Dendritic cell treated with granulocyte-macrophage colony-stimulating factor and Interleukin-4, amounts not matched to agents 40 ng/mL and 50 ng/mL, for 4 days (primary cell): ENCODE measurements around the gene UMODL1.
A peak's percentile ranks its signal among the peaks of the same experiment; 100 is the strongest.
"Not testable (repeated sequence)": the region's sequence is repeated elsewhere in the genome, so short reads cannot be mapped to it uniquely, and the experiment has no call there.

ENCODE experiments used
- H3K27ac Mint-ChIP-seq: one replicate; pipeline ENCODE4 v1.8.0; 2022; ENCODE audit warnings: mild to moderate bottlenecking, mixed read lengths
- H3K27me3 Mint-ChIP-seq: one replicate; pipeline ENCODE4 v1.8.0; 2022; ENCODE audit warnings: mild to moderate bottlenecking, mixed read lengths
- H3K36me3 Mint-ChIP-seq: one replicate; pipeline ENCODE4 v1.8.0; 2022; ENCODE audit warnings: low read depth, mixed read lengths
- H3K4me1 Mint-ChIP-seq: one replicate; pipeline ENCODE4 v1.8.0; 2022; ENCODE audit warnings: low read depth, mixed read lengths
- H3K4me3 Mint-ChIP-seq: one replicate; pipeline ENCODE4 v1.8.0; 2022; ENCODE audit warnings: mild to moderate bottlenecking, moderate library complexity, mixed read lengths
- H3K9me3 Mint-ChIP-seq: one replicate; pipeline ENCODE4 v1.8.0; 2022; ENCODE audit warnings: mixed read lengths
- intact Hi-C: fragments of 100-400 bp; cut with micrococcal nuclease; formaldehyde crosslinking; loops from one replicate; pipeline ENCODE4 v1.15.0; 2022

UMODL1 gene

GRCh38 chr21:42179316-42179715, 108.2 kb downstream of the UMODL1 start:
- H3K36me3 Mint-ChIP-seq = no peaks in the 10 kb centered on the region
- H3K9me3 Mint-ChIP-seq = no peaks in the 10 kb centered on the region
- intact Hi-C loops = no loop called here
- no peak overlapping the region for H3K4me3 Mint-ChIP-seq
- no peak overlapping the region for H3K27ac Mint-ChIP-seq
- peaks cover 12% of the 10 kb centered on the region for H3K27me3 Mint-ChIP-seq
- no peaks in the 10 kb centered on the region for H3K4me1 Mint-ChIP-seq

- intact Hi-C loops, H3K4me3 Mint-ChIP-seq, H3K9me3 Mint-ChIP-seq, H3K4me1 Mint-ChIP-seq, H3K27ac Mint-ChIP-seq, H3K36me3 Mint-ChIP-seq: not testable (repeated sequence)
- peaks cover 12% of the 10 kb centered on the region for H3K27me3 Mint-ChIP-seq
Measured at GRCh38 chr21:42180001-42180400, 108.9 kb downstream of the UMODL1 start.

- intact Hi-C loops = no loop called here
- Mint-ChIP-seq H3K27ac (no peak overlapping the region), H3K4me3 (no peak overlapping the region), H3K4me1 (peaks cover 24% of the 10 kb centered on the region), H3K27me3 (peaks cover 1% of the 10 kb centered on the region), H3K36me3 (no peaks in the 10 kb centered on the region), H3K9me3 (no peaks in the 10 kb centered on the region)
Measured at GRCh38 chr21:42182713-42183371, 111.7 kb downstream of the UMODL1 start.

GRCh38 chr21:42183374-42184266, 112.5 kb downstream of the UMODL1 start:
- H3K4me3 Mint-ChIP-seq = no peak overlapping the region
- no peak overlapping the region for H3K27ac Mint-ChIP-seq
- no peaks in the 10 kb centered on the region for H3K9me3 Mint-ChIP-seq
- H3K27me3 Mint-ChIP-seq = no peaks in the 10 kb centered on the region
- H3K4me1 Mint-ChIP-seq = peaks cover 32% of the 10 kb centered on the region
- intact Hi-C loops = no loop called here
- no peaks in the 10 kb centered on the region for H3K36me3 Mint-ChIP-seq

- Mint-ChIP-seq H3K4me3 (no peak overlapping the region), H3K9me3 (no peaks in the 10 kb centered on the region), H3K27me3 (peaks cover under 1% of the 10 kb centered on the region), H3K36me3 (no peaks in the 10 kb centered on the region), H3K27ac (peak overlapping the region; percentile 86), H3K4me1 (peaks cover 53% of the 10 kb centered on the region)
- intact Hi-C loops = no loop called here
Measured at GRCh38 chr21:42186591-42186990, 115.5 kb downstream of the UMODL1 start.

- H3K36me3 Mint-ChIP-seq = no peaks in the 10 kb centered on the region
- H3K4me3 Mint-ChIP-seq = no peak overlapping the region
- H3K4me1 Mint-ChIP-seq = peaks cover 68% of the 10 kb centered on the region
- peaks cover 12% of the 10 kb centered on the region for H3K27me3 Mint-ChIP-seq
- H3K27ac Mint-ChIP-seq = peak overlapping the region; percentile 86
- no peaks in the 10 kb centered on the region for H3K9me3 Mint-ChIP-seq
- intact Hi-C loops = no loop called here
Measured at GRCh38 chr21:42187976-42188653, 117.0 kb downstream of the UMODL1 start.

- Mint-ChIP-seq H3K27ac (peak overlapping the region; percentile 86), H3K9me3 (no peaks in the 10 kb centered on the region), H3K4me1 (peaks cover 74% of the 10 kb centered on the region), H3K4me3 (no peak overlapping the region), H3K36me3 (no peaks in the 10 kb centered on the region), H3K27me3 (peaks cover 15% of the 10 kb centered on the region)
- intact Hi-C loops = no loop called here
Measured at GRCh38 chr21:42188663-42189062, 117.5 kb downstream of the UMODL1 start.

GRCh38 chr21:42189431-42189830, 118.3 kb downstream of the UMODL1 start:
- H3K27ac Mint-ChIP-seq = peak overlapping the region; percentile 86
- intact Hi-C loops = no loop called here
- H3K36me3 Mint-ChIP-seq = no peaks in the 10 kb centered on the region
- H3K9me3 Mint-ChIP-seq = no peaks in the 10 kb centered on the region
- peaks cover 15% of the 10 kb centered on the region for H3K27me3 Mint-ChIP-seq
- H3K4me3 Mint-ChIP-seq = no peak overlapping the region
- peaks cover 80% of the 10 kb centered on the region for H3K4me1 Mint-ChIP-seq

GRCh38 chr21:42189860-42190485, 118.9 kb downstream of the UMODL1 start:
- H3K9me3 Mint-ChIP-seq = no peaks in the 10 kb centered on the region
- peaks cover 86% of the 10 kb centered on the region for H3K4me1 Mint-ChIP-seq
- H3K27me3 Mint-ChIP-seq = peaks cover 15% of the 10 kb centered on the region
- intact Hi-C loops = no loop called here
- H3K36me3 Mint-ChIP-seq = no peaks in the 10 kb centered on the region
- H3K4me3 Mint-ChIP-seq = no peak overlapping the region
- peak overlapping the region; percentile 86 for H3K27ac Mint-ChIP-seq

- intact Hi-C loops = no loop called here
- Mint-ChIP-seq H3K27me3 (peaks cover 15% of the 10 kb centered on the region), H3K4me1 (peaks cover 90% of the 10 kb centered on the region), H3K27ac (peak overlapping the region; percentile 86), H3K36me3 (no peaks in the 10 kb centered on the region), H3K9me3 (no peaks in the 10 kb centered on the region), H3K4me3 (no peak overlapping the region)
Measured at GRCh38 chr21:42190486-42190863, 119.4 kb downstream of the UMODL1 start.

GRCh38 chr21:42191064-42191463, 119.9 kb downstream of the UMODL1 start:
- peaks cover 89% of the 10 kb centered on the region for H3K4me1 Mint-ChIP-seq
- no peaks in the 10 kb centered on the region for H3K36me3 Mint-ChIP-seq
- peak overlapping the region; percentile 11 for H3K27ac Mint-ChIP-seq
- intact Hi-C loops = no loop called here
- peaks cover 15% of the 10 kb centered on the region for H3K27me3 Mint-ChIP-seq
- H3K4me3 Mint-ChIP-seq = no peak overlapping the region
- no peaks in the 10 kb centered on the region for H3K9me3 Mint-ChIP-seq

GRCh38 chr21:42191696-42192595, 120.8 kb downstream of the UMODL1 start:
- intact Hi-C loops = no loop called here
- no peak overlapping the region for H3K4me3 Mint-ChIP-seq
- peak overlapping the region; percentile 12 for H3K27ac Mint-ChIP-seq
- peaks cover 80% of the 10 kb centered on the region for H3K4me1 Mint-ChIP-seq
- no peaks in the 10 kb centered on the region for H3K36me3 Mint-ChIP-seq
- no peaks in the 10 kb centered on the region for H3K9me3 Mint-ChIP-seq
- H3K27me3 Mint-ChIP-seq = peaks cover 15% of the 10 kb centered on the region
